ENCODE measurements around the gene ZNF823.

GRCh38 chr19:11752244-11752736, 13.5 kb upstream of the ZNF823 start:
- TF ChIP-seq CTCF (IDR thresholded peaks at IDR 0.05; ENCODE audit: low read depth, low read length, poor library complexity, severe bottlenecking) (no peak), EZH2phosphoT487 (IDR thresholded peaks at IDR 0.05; ENCODE audit: borderline replicate concordance, low read length) (no peak)
